Glutamatergic neuron (in vitro differentiated cells): ENCODE results near the gene GUCY1A2. TPM values are rescaled to one million over a fixed set of nuclear protein-coding genes. Genes with fewer than 3 reads are reported as not detected.
"Not testable (repeated sequence)": the region's sequence is repeated elsewhere in the genome, so short reads cannot be mapped to it uniquely, and the experiment has no call there.

ENCODE experiments used
- DNase-seq: peaks from one replicate; pipeline ENCODE4 v3.0.0; 2022
- H3K27ac Mint-ChIP-seq: one replicate; pipeline ENCODE4 v1.8.0; 2020; ENCODE audit warnings: mild to moderate bottlenecking, mixed read lengths, inconsistent platforms; ENCODE audit not compliant: unreplicated experiment
- H3K27me3 Mint-ChIP-seq: one replicate; pipeline ENCODE4 v1.8.0; 2020; ENCODE audit warnings: mild to moderate bottlenecking, moderate library complexity, mixed read lengths, inconsistent platforms; ENCODE audit not compliant: unreplicated experiment
- H3K36me3 Mint-ChIP-seq: one replicate; pipeline ENCODE4 v1.8.0; 2020; ENCODE audit warnings: mild to moderate bottlenecking, mixed read lengths, inconsistent platforms; ENCODE audit not compliant: unreplicated experiment
- H3K4me1 Mint-ChIP-seq: one replicate; pipeline ENCODE4 v1.8.0; 2020; ENCODE audit warnings: mild to moderate bottlenecking, low read depth, mixed read lengths, inconsistent platforms; ENCODE audit not compliant: unreplicated experiment
- H3K4me3 Mint-ChIP-seq: one replicate; pipeline ENCODE4 v1.8.0; 2020; ENCODE audit warnings: mild to moderate bottlenecking, mixed read lengths, inconsistent platforms; ENCODE audit not compliant: unreplicated experiment
- H3K9me3 Mint-ChIP-seq: one replicate; pipeline ENCODE4 v1.8.0; 2020; ENCODE audit warnings: mild to moderate bottlenecking, moderate library complexity, mixed read lengths, inconsistent platforms; ENCODE audit not compliant: unreplicated experiment
- CTCF ChIP-seq: fragments of 200-600 bp; sonication (generic); IDR thresholded peaks from one replicate; pipeline ENCODE4 v1.5.0; 2021; ENCODE audit not compliant: partially characterized antibody, unreplicated experiment
- total RNA-seq: library from RNA; stranded (reverse); fragmentation: NEBNext Ultra II Directional; extraction: Animal tissue kit (Norgen Biotek cat#: 25700); gene quantifications from one replicate; pipeline ENCODE4 v1.2.1, GENCODE V29; 2021; ENCODE audit not compliant: unreplicated experiment

The GUCY1A2 gene
- total RNA-seq, 1 donor from 2014 or later = 20.3 TPM

GRCh38 chr11:106785913-106786650, 232.2 kb downstream of the GUCY1A2 start:
- no peak for TF ChIP-seq CTCF
- Mint-ChIP-seq H3K4me1 (peaks cover 9% of the 10 kb centered on the region), H3K4me3 (no peak overlapping the region), H3K9me3 (peaks cover 5% of the 10 kb centered on the region), H3K36me3 (no peaks in the 10 kb centered on the region), H3K27ac (no peak overlapping the region), H3K27me3 (peaks cover 1% of the 10 kb centered on the region)
- no peak for DNase-seq

GRCh38 chr11:106777302-106777701, 241.0 kb downstream of the GUCY1A2 start:
- not testable (repeated sequence) for H3K9me3 Mint-ChIP-seq, H3K27ac Mint-ChIP-seq, H3K36me3 Mint-ChIP-seq, H3K4me3 Mint-ChIP-seq, H3K27me3 Mint-ChIP-seq, DNase-seq, H3K4me1 Mint-ChIP-seq

- no peak for TF ChIP-seq CTCF
- Mint-ChIP-seq H3K9me3 (no peaks in the 10 kb centered on the region), H3K36me3 (no peaks in the 10 kb centered on the region), H3K4me1 (peaks cover 6% of the 10 kb centered on the region), H3K27ac (no peak overlapping the region), H3K27me3 (no peaks in the 10 kb centered on the region), H3K4me3 (no peak overlapping the region)
- DNase-seq = no peak
These were observed 247.7 kb downstream of the GUCY1A2 start for GRCh38 chr11:106770489-106771085.

GRCh38 chr11:106765469-106766258, 252.6 kb downstream of the GUCY1A2 start:
- no peak for TF ChIP-seq CTCF
- peak overlapping the region; percentile 63 for H3K4me3 Mint-ChIP-seq
- H3K9me3 Mint-ChIP-seq = no peaks in the 10 kb centered on the region
- H3K27ac Mint-ChIP-seq = peak overlapping the region; percentile 76
- H3K27me3 Mint-ChIP-seq = no peaks in the 10 kb centered on the region
- peaks cover 16% of the 10 kb centered on the region for H3K4me1 Mint-ChIP-seq
- DNase-seq = peak; percentile 19
- no peaks in the 10 kb centered on the region for H3K36me3 Mint-ChIP-seq

GRCh38 chr11:106763501-106763900, 254.8 kb downstream of the GUCY1A2 start:
- Mint-ChIP-seq H3K9me3 (peaks cover 2% of the 10 kb centered on the region), H3K4me1 (peaks cover 17% of the 10 kb centered on the region), H3K27me3 (no peaks in the 10 kb centered on the region), H3K4me3 (no peak overlapping the region), H3K27ac (no peak overlapping the region), H3K36me3 (no peaks in the 10 kb centered on the region)
- no peak for DNase-seq
- TF ChIP-seq CTCF = no peak
